ENCODE data around the gene INVS.
"Not testable (repeated sequence)": the region's sequence is repeated elsewhere in the genome, so short reads cannot be mapped to it uniquely, and the experiment has no call there.

INVS gene

DNA sequence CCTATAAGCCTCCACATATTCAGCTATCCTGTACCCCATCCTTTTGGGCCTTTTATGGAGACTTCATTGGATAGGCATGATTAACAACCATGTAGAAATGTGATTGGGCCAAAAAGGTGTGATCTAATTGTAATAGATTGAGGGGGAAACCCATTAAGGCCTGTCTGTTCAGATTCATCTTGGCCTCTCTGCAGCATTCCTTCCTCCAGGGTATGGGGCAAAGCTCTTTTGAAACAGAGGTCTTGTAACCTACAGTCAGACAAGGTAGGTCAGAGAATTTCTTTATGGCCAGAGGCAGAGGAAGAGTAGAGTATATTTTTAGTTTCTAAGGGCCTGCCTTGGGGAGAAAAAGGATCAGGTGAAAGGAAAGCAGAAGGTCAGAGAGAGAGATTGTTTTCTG lies 98.5 kb downstream of the INVS start:
- DNase-seq = no peak

DNA sequence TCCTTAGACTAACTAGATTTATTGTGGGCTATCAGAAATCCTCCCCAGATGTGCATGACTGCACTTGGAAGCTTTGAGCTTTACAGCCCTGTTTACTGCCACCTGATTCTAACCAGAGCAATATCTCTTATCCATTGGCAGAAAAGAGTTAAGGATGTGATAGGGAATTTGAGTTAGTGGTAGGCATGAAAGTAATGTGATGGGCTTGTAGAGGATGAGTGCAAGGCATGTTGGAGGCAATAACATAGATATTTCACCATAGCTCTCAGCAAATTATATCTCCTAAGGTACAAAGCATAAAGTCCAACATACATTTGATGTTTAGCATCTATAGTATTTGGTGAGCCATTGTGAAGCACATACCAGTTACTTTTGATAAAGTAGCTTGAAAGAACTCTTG lies 103.8 kb downstream of the INVS start:
- no peak for DNase-seq

DNA sequence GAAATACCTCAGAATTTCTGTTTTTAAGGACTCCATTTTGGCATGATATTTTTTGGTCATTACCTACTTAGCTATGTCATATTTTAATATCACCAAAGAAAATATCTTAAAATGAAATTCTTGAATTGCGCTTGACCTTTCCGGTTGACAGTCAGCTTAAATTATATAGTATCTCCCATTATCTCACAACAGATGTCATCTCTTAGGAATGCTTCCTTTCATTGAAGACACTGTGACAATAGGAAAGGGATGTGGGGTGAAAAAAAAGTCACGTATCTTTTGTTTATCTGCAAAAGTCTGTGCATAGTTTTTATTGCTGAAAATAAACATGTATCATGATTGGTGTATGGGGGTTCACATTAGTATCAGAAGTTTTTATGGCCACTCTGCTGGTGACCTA lies 105.8 kb downstream of the INVS start:
- DNase-seq = no peak

DNA sequence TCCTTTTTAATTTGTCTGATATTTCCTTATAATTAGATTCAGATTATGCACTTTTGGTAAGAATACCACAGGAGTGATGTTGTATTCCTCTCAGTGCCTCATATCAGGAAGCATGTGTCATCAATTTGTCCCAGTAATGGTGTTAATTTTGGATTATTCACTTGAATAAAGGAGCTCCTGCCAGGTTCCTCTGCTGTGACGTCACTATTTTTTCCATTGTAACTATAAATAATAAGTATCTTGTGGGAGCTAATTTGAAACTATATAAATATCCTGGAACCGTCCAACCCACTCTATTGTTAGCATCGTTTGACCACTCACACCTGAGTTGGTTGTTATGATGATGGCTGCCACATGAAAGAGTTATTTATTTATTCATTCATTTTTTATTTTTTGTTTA lies 107.9 kb downstream of the INVS start:
- DNase-seq = no peak

DNA sequence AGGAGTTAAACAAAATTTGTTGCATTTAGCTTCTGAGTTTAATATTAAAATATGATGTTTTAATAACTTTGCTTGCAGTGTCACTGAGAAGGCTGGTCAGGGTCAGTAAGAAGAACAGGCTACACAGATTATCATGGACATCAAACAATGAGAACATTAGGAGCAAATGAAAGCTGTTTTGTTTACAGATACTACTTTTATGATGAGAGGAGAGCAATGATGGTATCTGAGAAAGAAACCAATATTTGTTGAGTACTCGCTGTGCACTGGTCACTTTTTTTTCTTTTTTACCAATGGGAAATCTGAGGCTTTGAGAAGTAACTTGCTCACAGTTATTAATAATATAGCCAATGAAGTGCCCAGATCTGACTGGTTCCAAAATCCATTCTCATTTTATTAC lies 109.6 kb downstream of the INVS start:
- no peak for DNase-seq

DNA sequence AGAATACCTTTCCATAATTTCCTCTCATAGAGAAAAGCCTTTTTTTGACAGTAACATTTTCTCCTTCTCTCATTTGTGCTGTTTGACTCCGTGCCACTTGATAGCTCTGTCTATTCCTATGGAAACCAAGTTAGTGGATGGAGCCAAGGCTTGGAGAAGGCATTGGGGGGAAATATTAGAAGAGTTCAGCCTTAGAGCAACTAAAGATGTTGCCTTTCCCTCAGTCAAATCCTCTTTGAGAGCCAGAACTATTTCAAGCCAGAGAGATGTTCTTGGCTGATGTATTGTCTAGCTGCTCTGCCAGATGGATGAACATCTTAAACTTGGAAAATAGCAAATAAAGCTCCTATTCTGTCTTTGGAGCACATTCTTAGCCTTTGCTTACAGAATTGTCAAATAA lies 112.4 kb downstream of the INVS start:
- peak in 3 of 58 donors; percentile 1 to 15 (median 2) for DNase-seq

DNA sequence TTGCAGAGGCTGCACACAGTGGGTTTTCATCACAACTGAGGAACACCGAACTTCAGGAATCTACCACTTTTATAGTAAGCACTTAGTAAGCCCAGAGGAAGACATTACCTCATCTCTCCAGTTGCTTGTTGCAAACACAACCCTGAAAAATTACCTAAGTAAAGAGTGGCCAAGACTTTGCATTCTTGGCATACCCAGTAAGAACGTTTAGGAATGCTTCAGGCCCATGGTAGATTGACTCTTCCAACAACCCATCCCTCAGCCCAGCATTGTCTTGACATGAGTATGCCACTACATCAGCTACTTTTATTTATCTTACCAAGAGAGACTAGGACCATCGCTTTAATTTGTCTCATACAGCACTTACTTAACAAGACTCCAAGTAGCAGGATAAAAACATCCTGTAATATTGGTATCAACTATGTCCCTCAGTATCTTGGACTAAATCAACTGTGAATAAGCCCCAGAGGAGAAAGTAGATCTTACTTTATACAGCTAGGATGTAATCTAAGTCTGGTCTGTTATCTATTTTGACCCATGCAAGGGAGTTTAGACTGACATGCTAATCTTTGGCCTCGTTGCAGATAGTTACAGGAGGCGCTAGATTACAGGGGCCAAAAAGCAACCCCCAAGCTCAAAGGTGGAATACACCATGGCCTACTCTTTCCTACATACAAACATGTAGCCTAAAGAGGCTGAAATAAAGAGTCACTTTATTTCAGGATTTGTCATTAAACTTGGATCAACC lies 114.9 kb downstream of the INVS start:
- DNase-seq = no peak

DNA sequence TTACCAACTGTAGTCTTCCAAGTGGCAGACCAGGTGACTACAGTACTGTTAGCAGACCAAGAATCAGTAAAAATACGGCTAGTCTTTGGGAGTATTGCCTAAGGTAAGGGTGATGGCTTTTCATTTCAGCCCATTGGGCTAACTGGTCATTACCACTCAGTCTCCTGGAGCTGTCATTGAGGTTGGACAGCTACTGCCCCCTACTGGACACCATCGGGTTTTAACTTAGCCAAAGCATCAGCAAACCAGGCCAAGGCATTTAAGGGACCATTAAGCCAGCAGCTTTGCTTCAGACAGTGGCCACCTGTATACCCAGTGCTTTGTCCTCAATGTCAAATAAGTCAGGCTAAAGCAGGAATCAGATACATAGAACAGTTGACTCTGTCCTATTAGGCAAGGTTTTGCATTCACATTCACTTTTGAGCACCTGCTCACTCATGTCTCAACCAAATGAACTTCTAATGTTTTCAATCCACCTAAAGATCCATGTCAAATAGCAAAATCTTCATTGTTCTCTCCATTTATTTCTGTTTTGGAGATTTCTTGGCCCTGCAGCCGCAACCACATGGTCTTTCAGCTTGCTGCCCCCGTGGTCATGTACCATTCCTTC lies 117.2 kb downstream of the INVS start:
- DNase-seq = peak in 23 of 58 donors; percentile 1 to 28 (median 8)

DNA sequence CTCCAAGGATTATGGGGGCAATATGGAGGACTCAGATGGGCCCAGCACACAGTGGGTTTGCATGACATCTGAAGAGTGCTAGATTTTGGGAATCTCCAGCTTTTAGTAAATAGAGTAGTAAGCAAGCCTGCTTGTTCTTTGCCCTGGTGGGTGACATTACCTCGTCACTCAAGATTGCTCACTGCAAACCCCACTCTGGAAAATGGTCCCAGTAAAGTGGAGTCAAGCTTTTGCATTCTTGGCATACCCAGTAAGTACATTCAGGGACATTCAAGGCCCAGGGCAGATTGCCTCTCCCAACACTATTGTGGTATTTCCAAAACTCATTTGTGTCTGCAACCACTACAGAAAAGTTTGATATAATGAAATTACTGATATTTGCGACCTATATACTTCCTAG lies 118.5 kb downstream of the INVS start:
- DNase-seq = no peak

DNA sequence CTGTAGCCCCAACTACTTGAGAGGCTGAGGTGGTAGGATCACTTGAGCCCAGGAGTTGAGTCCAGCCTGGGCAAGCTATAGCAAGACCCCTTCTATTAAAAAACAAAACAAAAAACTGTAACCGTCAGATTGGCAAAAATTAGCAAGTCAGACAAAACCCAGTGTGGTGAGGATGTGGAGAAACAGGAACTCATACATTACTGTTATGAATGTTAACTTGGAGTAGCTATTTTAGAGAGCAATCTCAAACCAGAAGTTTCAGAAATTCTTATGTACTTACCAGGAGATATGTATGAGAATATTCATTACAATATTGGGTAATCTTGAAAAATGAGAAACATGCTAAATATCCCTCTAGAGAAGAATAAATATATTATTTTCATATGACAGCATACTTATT lies 120.3 kb downstream of the INVS start:
- no peak for DNase-seq

DNA sequence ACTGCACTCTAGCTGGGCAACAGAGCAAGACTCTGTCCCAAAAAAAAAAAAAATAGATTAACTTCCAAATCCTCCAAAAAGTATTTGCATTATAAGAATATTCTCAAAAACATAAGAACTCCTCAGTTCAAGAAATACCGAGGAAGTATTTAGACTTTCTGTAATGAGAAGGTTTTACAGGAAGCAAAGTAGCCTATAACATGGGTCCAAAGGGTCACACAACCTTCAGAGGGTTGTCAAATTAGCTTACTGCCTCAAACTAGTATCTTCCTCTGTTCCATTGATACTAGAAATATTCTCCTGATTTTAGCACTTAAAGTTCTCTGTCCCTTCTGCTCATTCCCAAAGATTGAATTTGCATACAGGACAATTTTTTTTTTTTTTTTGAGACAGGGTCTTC lies 121.9 kb downstream of the INVS start:
- no peak for DNase-seq

DNA sequence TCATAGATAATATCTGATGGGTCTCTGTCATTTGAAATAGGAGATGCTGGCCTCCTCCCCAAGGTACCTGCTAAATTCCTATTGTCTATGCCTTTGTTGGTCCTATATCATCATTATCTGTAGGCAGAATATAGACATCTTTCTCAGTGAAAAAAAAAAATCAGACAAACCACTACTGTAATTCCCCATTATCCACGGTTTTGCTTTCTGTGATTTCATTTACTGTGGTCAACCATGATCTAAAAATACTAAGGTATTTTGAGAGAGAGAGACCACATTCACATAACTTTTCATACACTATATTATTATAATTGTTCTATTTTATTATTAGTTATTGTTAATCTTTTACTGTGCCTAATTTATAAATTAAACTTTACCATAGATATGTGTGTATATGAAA lies 122.5 kb downstream of the INVS start:
- DNase-seq = no peak

DNA sequence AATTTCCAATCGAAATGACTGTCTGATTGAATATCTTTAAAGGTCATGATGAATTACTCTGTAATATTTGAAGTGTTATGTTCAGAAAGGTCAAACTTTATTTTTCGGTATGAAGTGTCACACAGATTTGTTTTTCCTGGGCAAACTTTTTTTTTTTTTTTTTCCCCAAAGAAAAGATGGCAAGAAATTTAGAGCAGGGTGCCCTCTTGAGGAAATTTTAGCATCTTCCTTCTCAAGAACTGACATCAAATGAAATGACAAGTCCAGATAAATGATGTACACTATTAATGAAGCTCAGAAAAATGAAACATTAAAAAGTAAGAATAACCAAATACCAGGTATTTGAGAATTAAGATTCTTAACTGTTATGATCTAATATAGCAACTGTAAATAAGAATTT lies 123.6 kb downstream of the INVS start:
- DNase-seq = no peak

DNA sequence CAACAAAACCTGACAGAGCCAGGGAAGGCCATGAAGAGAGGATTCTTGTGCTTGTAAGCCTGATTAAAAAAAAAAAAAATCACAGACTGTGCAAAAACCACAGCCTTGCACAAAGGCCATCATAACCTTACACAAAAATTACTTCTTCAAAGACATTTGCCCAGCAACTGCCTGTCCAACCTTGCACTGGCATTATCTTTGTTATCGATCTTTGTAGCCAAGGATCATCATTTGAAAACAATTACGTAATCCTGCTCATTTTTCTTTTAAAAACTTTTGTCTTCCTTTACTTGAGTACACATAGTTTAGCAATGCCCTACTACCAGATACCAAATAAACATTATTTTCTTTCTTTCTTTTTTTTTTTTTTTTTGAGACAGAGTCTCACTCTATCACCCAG lies 128.6 kb downstream of the INVS start:
- no peak for DNase-seq

DNA sequence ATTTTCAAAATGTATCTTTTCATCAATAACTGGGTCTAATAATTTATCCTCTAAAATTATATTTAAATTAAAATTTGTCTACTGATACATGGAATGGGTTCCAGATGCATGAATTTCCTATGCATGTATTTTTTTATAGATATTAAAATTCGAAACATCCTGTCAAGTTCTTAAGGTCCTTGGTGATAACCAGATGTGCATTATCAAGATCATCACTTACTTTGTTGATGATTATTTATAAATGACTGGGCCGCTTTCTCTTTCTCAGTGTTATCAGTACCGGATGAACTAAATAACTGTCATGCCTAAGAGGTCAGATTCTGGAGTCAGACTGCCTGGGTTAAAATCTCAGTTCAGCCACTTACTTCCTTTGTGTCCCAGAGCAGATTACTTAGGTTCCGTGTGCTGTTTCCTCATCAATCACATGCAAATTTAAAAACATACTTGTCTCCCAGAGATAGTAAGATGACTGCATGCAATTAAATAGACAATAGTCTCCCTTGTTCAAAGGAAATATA lies 129.4 kb downstream of the INVS start:
- no peak for DNase-seq

DNA sequence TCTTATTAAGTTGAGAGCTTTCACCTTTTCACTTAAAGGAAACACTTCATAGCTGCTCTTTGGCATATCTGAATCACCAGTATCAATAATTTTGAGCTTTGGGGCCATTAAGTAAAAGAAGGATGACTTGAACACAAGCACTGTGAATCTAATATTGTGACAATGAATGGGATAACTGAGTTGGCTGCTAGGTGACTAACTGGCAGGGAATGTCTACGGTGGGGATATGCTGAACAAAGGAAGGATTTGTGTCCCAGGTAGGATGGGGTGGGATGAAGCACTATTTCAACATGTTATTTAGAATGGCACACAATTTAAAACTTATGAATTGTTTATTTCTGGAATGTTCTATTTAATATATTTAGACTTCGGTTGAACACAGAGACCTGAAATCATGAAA lies 130.1 kb downstream of the INVS start:
- no peak for DNase-seq

DNA sequence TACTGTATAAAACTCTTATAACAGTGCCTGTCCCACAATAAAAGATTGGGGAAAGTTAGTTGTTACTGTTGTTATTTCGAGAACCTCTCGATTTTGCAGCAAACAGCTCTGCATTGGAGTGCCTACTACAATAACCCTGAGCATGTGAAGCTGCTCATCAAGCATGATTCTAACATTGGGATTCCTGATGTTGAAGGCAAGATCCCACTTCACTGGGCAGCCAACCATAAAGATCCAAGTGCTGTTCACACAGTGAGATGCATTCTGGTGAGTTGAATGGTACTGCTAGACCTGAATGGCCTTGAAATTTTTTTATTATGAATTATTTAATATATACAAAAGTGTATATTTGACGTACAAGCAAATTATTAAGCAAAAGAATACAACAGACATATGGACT lies 130.5 kb downstream of the INVS start:
- DNase-seq = no peak

DNA sequence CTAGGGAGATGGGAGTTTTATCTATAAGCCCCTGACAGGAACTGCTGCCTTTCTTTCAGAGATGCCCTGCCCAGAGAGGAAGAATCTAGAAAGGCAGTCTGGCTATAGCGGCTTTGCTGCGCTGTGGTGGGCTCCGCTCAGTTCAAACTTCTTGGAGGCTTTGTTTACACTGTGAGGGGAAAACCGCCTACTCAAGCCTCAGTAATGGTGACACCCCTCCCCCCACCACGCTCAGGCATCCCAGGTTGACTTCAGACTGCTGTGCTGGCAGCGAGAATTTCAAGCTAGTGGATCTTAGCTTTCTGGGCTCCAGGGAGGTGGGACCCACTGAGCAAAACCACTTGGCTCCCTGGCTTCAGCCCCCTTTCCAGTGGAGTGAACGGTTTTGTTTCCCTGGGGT lies 137.9 kb downstream of the INVS start:
- not testable (repeated sequence) for DNase-seq

DNA sequence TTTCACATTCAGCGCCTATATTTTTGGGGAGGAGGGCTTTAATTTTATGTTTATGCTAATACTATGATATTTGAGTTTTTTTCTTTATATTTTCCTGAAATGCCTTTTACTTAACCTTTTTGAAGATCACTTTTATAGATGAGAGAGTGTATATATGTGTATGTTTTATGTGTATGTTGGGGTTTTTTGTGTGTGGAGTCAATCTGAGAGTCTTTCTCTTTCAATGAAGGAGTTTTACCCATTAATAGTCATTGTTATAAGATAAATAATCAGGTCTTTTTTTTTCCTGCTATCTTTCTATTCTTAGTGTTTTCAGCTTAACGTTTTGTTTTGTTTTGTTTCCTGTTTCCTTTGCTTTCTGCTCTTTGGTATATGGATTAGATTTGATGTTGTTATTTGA lies 141.5 kb downstream of the INVS start:
- no peak for DNase-seq

DNA sequence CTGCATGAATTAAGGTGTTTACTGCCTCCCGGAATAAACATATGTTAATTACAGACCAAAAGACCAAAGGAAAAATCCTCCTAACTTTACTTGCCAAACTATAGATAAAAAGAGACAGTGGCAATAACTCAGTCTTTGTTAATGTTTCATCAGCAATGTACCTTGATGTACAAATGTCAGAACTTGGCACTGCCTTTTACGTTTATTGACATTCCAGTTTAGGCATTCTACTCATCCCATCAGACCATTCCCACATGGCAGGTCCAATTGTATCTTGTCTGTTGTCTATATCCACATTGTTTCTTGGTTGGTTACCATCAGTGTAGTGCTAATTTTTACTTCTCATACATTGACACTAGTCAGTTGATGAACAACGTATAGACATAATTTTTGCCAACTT lies 168.2 kb downstream of the INVS start:
- DNase-seq = no peak

DNA sequence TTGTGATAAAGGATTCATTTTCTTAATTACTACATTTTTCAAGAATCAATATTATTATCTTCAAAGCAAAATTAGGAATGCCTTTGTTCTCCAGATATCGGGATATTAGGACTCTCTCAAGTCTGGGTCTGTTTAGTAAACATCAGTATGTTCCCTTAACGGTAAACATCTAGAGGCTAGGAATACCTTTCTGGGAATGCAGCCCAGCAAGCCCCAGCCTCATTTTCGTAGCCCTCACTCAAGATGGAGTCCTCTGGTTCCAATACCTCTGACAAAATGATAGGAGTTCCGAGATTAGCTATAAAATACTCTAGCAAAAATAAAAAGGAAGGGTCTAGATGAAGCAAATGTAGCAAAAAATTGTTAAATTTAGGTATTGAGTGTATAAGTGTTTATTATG lies 169.2 kb downstream of the INVS start:
- no peak for DNase-seq

DNA sequence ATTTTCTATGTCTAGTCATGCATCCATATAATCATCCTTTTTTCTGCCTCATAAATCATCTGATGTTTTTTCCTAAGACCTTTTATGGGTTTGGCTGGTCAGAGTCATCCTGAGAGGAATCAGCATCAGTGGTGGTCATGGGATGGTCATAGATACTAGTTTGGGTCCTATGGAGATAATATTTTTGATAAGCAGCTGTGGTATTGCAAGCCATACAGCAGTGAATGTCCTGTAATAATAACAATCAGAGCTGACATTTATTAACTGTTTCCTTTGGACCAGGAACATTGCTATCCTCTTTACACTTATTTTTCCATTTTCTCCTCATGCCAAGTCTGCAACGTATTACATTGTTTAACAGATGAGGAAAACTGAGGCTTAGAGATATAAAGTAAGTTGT lies 170.6 kb downstream of the INVS start:
- DNase-seq = no peak

All from anterior cingulate cortex (tissue), 58 donors.